SK-N-SH (cell line): ENCODE results near the gene LMX1A. TPM values are rescaled to one million over a fixed set of nuclear protein-coding genes. Genes with fewer than 3 reads are reported as not detected.

Source experiments
- CTCF ChIA-PET: fragments of 300-600, 350-600 bp; formaldehyde crosslinking; extraction: SDS; loops from one replicate; lab custom pipeline; 2021; lab: Yijun Ruan, JAX
- POLR2A ChIA-PET: fragments of 350-600 bp; sonication (Branson Sonifier 250); formaldehyde crosslinking; extraction: SDS; loops from one replicate; lab custom pipeline; 2020; ENCODE audit warnings: antibody characterized with exemption, inconsistent platforms; lab: Yijun Ruan, JAX
- DNase-seq: peaks from one replicate; pipeline ENCODE4 v3.0.0; 2012
- H2AFZ ChIP-seq: fragments of 200-600 bp; sonication (generic); 2 replicates; pipeline ENCODE4 v1.8.1; 2016; ENCODE audit warnings: antibody characterized with exemption, mild to moderate bottlenecking, low read depth
- H3F3A ChIP-seq: fragments of 200-600 bp; sonication (generic); replicated peaks from 2 replicates; pipeline ENCODE3; 2016; ENCODE audit warnings: antibody characterized with exemption, mild to moderate bottlenecking; ENCODE audit not compliant: insufficient read depth
- H3K27ac ChIP-seq, 2 experiments: fragments of 200-500 bp in 1 of 2; fragments of 200-600 bp in 1 of 2; sonication (Bioruptor generic) in 1 of 2; sonication (generic), shearing (Covaris generic) in 1 of 2; 2 replicates each; pipeline versions ENCODE4 v1.5.1 to v1.6.1; 2014 to 2016; ENCODE audit warnings: low read depth in 2 of 2, inconsistent platforms in 1 of 2, low read length in 1 of 2, mild to moderate bottlenecking in 1 of 2, mixed read lengths in 1 of 2
- H3K27me3 ChIP-seq: fragments of 200-600 bp; sonication (generic), shearing (Covaris generic); 2 replicates; pipeline ENCODE4 v1.6.1; 2016; ENCODE audit warnings: mixed run types; ENCODE audit not compliant: insufficient read depth
- H3K36me3 ChIP-seq, 2 experiments: fragments of 200-500 bp in 1 of 2; fragments of 200-600 bp in 1 of 2; sonication (Bioruptor generic) in 1 of 2; sonication (generic) in 1 of 2; replicated peaks in 1 of 2; 2 replicates each; pipeline versions ENCODE3 to v1.5.1; 2014 to 2016; ENCODE audit warnings: low read length in 1 of 2, mild to moderate bottlenecking in 1 of 2; ENCODE audit not compliant: insufficient read depth in 2 of 2, control insufficient read depth in 1 of 2
- H3K4me1 ChIP-seq, 2 experiments: fragments of 200-500 bp in 1 of 2; fragments of 200-600 bp in 1 of 2; sonication (Bioruptor generic) in 1 of 2; sonication (generic), shearing (Covaris generic) in 1 of 2; 2 replicates each; pipeline versions ENCODE4 v1.5.1 to v1.6.1; 2014 to 2016; ENCODE audit warnings: low read depth in 1 of 2, low read length in 1 of 2, mixed run types in 1 of 2; ENCODE audit not compliant: insufficient read depth in 2 of 2, control insufficient read depth in 1 of 2
- H3K4me2 ChIP-seq: fragments of 200-600 bp; sonication (generic), shearing (Covaris generic); 2 replicates; pipeline ENCODE4 v1.6.1; 2017; ENCODE audit warnings: mixed run types
- H3K4me3 ChIP-seq, 2 experiments: fragments of 200-500 bp in 1 of 2; fragments of 200-600 bp in 1 of 2; sonication (Bioruptor generic) in 1 of 2; sonication (generic), shearing (Covaris generic) in 1 of 2; 2 replicates each; pipeline versions ENCODE4 v1.5.1 to v1.8.1; 2014 to 2016; ENCODE audit warnings: low read depth in 2 of 2, inconsistent platforms in 1 of 2, low read length in 1 of 2, mild to moderate bottlenecking in 1 of 2, mixed read lengths in 1 of 2, moderate library complexity in 1 of 2
- H3K79me2 ChIP-seq: fragments of 200-600 bp; sonication (generic); 2 replicates; pipeline ENCODE4 v1.8.1; 2017; ENCODE audit warnings: mild to moderate bottlenecking; ENCODE audit not compliant: insufficient read depth
- H3K9ac ChIP-seq: fragments of 200-600 bp; sonication (generic); 2 replicates; pipeline ENCODE4 v1.6.1; 2017; ENCODE audit warnings: mixed run types
- H3K9me2 ChIP-seq: fragments of 200-600 bp; sonication (generic); 2 replicates; pipeline ENCODE4 v1.6.1; 2017; ENCODE audit warnings: mixed run types
- H3K9me3 ChIP-seq: fragments of 200-600 bp; sonication (generic); 2 replicates; pipeline ENCODE4 v1.6.1; 2017; ENCODE audit warnings: mixed run types, mild to moderate bottlenecking, moderate library complexity
- H4K20me1 ChIP-seq: fragments of 200-600 bp; sonication (generic); 2 replicates; pipeline ENCODE4 v1.6.1; 2017; ENCODE audit warnings: mild to moderate bottlenecking, mixed run types; ENCODE audit not compliant: insufficient read depth
- CHD2 ChIP-seq: fragments of 150-350 bp; IDR thresholded peaks from 2 replicates; pipeline ENCODE4 v1.6.1; 2018; ENCODE audit warnings: low read length; ENCODE audit not compliant: partially characterized antibody
- EP300 ChIP-seq, 2 experiments: IDR thresholded peaks; 2 replicates each; pipeline versions ENCODE4 v1.4.0 to v1.6.1; 2012; ENCODE audit warnings: borderline replicate concordance in 1 of 2, low read depth in 1 of 2, low read length in 1 of 2
- EZH2phosphoT487 ChIP-seq: fragments of 200-600 bp; sonication (generic); IDR thresholded peaks from 2 replicates; pipeline ENCODE4 v1.6.1; 2017; ENCODE audit warnings: low read depth, mixed run types, mild to moderate bottlenecking, antibody characterized with exemption, moderate library complexity, borderline replicate concordance
- FOXJ3 ChIP-seq: sonication (generic); formaldehyde crosslinking; IDR thresholded peaks from 2 replicates; pipeline ENCODE4 v1.5.1; 2020; ENCODE audit warnings: mild to moderate bottlenecking, missing genetic modification reagents
- FOXM1 ChIP-seq: IDR thresholded peaks from 2 replicates; pipeline ENCODE4 v1.4.0; 2012; ENCODE audit warnings: low read depth, mild to moderate bottlenecking
- GABPA ChIP-seq: IDR thresholded peaks from 2 replicates; pipeline ENCODE4 v1.4.0; 2012; ENCODE audit warnings: low read depth, mild to moderate bottlenecking
- GATA2 ChIP-seq: sonication (generic); formaldehyde crosslinking; IDR thresholded peaks from 2 replicates; pipeline ENCODE4 v1.5.0; 2020; ENCODE audit warnings: mild to moderate bottlenecking, missing genetic modification reagents
- JUND ChIP-seq: IDR thresholded peaks from 2 replicates; pipeline ENCODE4 v1.4.0; 2012
- MEF2A ChIP-seq: IDR thresholded peaks from 2 replicates; pipeline ENCODE4 v1.4.0; 2012; ENCODE audit warnings: low read depth, borderline replicate concordance
- MXI1 ChIP-seq: IDR thresholded peaks from 2 replicates; pipeline ENCODE4 v1.6.1; 2012; ENCODE audit warnings: mild to moderate bottlenecking, low read depth, low read length, improper control_type of control experiment
- NFIC ChIP-seq: IDR thresholded peaks from 2 replicates; pipeline ENCODE4 v1.4.0; 2012; ENCODE audit warnings: borderline replicate concordance
- NRF1 ChIP-seq: IDR thresholded peaks from 2 replicates; pipeline ENCODE4 v1.6.1; 2012; ENCODE audit warnings: low read depth, mild to moderate bottlenecking, low read length
- RCOR1 ChIP-seq: fragments of 150-350 bp; IDR thresholded peaks from 2 replicates; pipeline ENCODE4 v1.6.1; 2017; ENCODE audit warnings: antibody characterized with exemption, low read length
- REST ChIP-seq: IDR thresholded peaks from 2 replicates; pipeline ENCODE4 v1.6.1; 2012; ENCODE audit warnings: mild to moderate bottlenecking, low read depth, low read length, moderate library complexity
- RFX5 ChIP-seq: IDR thresholded peaks from 2 replicates; pipeline ENCODE4 v1.6.1; 2012; ENCODE audit warnings: mild to moderate bottlenecking, improper control_type of control experiment, low read length
- SIN3A ChIP-seq: IDR thresholded peaks from 2 replicates; pipeline ENCODE4 v1.6.1; 2012; ENCODE audit warnings: low read depth, mild to moderate bottlenecking, low read length, moderate library complexity, borderline replicate concordance
- SMC3 ChIP-seq: IDR thresholded peaks from 2 replicates; pipeline ENCODE4 v1.6.1; 2012; ENCODE audit warnings: low read depth, low read length, improper control_type of control experiment
- TAF1 ChIP-seq: IDR thresholded peaks from 2 replicates; pipeline ENCODE4 v1.6.1; 2012; ENCODE audit warnings: low read depth, mild to moderate bottlenecking, low read length, moderate library complexity, borderline replicate concordance
- ZBTB33 ChIP-seq: IDR thresholded peaks from 2 replicates; pipeline ENCODE4 v1.4.0; 2012; ENCODE audit warnings: low read depth, borderline replicate concordance
- WGBS: methylation state at CpG from one replicate; pipeline ENCODE4 v1.1.6; 2017; ENCODE audit warnings: low lambda C conversion rate; 5-methylcytosine and 5-hydroxymethylcytosine counted together
- polyA plus RNA-seq, 3 experiments: library from polyadenylated mRNA; depleted of rRNA; stranded (reverse); fragments of >200 nt; gene quantifications; 2 replicates each; pipeline ENCODE4 v1.2.3, GENCODE V29; 2012

LMX1A gene
- polyA plus RNA-seq, 1 of the 3 experiments (the other 2 are of a cell fraction) = not detected

DNA sequence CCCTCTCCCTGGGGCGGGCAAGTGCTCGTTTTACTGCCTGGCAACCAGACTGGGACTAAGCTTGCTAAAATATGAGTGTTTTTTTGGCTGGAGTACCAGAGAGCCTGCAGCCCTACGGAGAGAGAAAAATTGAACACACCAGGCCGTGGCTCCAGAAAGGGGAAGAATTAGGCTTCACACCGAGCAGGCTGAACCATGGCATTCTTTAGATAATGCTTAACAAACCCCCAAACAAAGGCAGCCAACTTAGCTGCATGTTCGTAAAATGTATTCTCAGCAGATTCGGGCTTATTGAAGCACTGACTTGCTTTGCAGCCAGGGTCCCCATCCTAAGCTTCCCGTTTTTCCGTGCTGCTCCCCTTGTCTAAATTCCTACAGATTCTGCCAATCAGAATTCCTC is 76.6 kb downstream of the LMX1A start:
- no peaks in the 10 kb centered on the region for H4K20me1 ChIP-seq
- no peaks in the 10 kb centered on the region for H3K79me2 ChIP-seq
- no peaks in the 10 kb centered on the region for H3K9me3 ChIP-seq
- TF ChIP-seq RCOR1 = no peak
- no peak for TF ChIP-seq CHD2
- TF ChIP-seq NFIC = no peak
- no peak for TF ChIP-seq JUND
- no peak for TF ChIP-seq SIN3A
- TF ChIP-seq GATA2 (CRISPR knock-in tag) = no peak
- TF ChIP-seq NRF1 = no peak
- TF ChIP-seq FOXM1 = no peak
- no peak for TF ChIP-seq EZH2phosphoT487
- no peak for TF ChIP-seq TAF1
- no peak for TF ChIP-seq SMC3
- no peak for TF ChIP-seq REST
- no peak for TF ChIP-seq GABPA
- no peak for TF ChIP-seq ZBTB33
- TF ChIP-seq EP300 (IDR thresholded peaks at IDR 0.05; ENCODE audit: borderline replicate concordance in 1 of 2, low read depth in 1 of 2, low read length in 1 of 2) = no peak
- no peak for TF ChIP-seq FOXJ3 (CRISPR knock-in tag)
- TF ChIP-seq MXI1 = no peak
- no peak for TF ChIP-seq MEF2A
- TF ChIP-seq RFX5 = no peak
- ChIA-PET POLR2A (no interaction called here), CTCF (no interaction called here)
- H3K4me3 ChIP-seq = no peak overlapping the region
- H3K4me2 ChIP-seq = no peak overlapping the region
- H2AFZ ChIP-seq = no peak overlapping the region
- peaks cover 0 to 3% of the 10 kb centered on the region in 2 experiments; a peak in 1 of 4 replicates for H3K4me1 ChIP-seq
- no peaks in the 10 kb centered on the region for H3K9me2 ChIP-seq
- H3F3A ChIP-seq = no peaks in the 10 kb centered on the region
- 25% methylated on average over 9 of the region's 9 CpGs for WGBS
- H3K27ac ChIP-seq = no peak overlapping the region
- no peak overlapping the region for H3K9ac ChIP-seq
- H3K36me3 ChIP-seq = no peaks in the 10 kb centered on the region
- H3K27me3 ChIP-seq = no peaks in the 10 kb centered on the region; the same call in 1 of the 2 replicates
- DNase-seq = no peak
